ENCODE measurements around the gene CCDC127.
A peak's percentile ranks its signal among the peaks of the same experiment; 100 is the strongest.

Gene CCDC127

DNA sequence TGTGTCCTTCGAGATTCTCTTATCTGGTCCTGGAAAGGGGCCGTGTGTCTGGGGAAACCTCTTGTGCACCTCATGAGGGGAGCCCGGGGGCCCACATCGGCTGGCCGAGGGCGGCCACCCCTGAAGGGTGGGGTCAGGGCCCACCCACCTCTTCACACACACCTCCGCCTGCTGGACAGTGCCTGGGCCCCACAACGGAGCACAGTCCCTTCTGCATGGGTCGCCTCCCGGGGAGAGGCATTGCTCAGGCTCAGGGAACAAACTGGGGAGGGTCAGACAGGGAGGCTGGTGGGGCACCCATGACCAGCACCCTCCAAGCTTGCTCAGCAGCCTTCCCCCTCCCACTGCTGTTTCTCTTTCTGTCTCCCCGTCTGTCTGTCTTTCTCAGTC lies 28.0 kb downstream of the CCDC127 start:
- no peak for DNase-seq (ENCODE audit: low read depth)

DNA sequence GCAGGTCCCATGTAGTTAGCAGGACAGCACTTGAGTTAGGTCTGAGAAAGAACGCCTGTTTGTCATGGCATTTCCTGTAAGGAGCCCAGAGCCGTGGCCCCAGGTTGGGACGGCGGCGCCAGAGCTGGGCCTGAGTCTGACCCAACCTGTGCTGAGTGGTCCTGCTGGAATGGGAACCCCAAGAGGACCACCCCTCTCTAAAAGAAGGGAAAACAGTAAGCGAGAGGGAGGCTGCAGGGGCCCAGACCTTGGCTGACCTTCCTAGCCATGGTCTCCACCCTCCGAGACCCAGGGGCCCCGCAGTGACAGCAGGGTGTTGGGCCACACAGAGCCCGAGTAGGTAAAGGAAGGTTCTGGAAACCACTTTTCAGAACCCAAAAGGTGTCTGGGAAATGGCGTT lies 28.5 kb downstream of the CCDC127 start:
- no peak for DNase-seq (ENCODE audit: low read depth)

- DNase-seq (ENCODE audit: low read depth): peak; percentile 21
Measured at GRCh38 chr5:188488-189481, 29.2 kb downstream of the CCDC127 start.

GRCh38 chr5:187617-188451 lies 30.1 kb downstream of the CCDC127 start:
- DNase-seq (ENCODE audit: low read depth): no peak

GRCh38 chr5:187042-187431 lies 30.9 kb downstream of the CCDC127 start:
- DNase-seq (ENCODE audit: low read depth): no peak

GRCh38 chr5:186091-187041 lies 31.6 kb downstream of the CCDC127 start:
- DNase-seq (ENCODE audit: low read depth): no peak

DNA sequence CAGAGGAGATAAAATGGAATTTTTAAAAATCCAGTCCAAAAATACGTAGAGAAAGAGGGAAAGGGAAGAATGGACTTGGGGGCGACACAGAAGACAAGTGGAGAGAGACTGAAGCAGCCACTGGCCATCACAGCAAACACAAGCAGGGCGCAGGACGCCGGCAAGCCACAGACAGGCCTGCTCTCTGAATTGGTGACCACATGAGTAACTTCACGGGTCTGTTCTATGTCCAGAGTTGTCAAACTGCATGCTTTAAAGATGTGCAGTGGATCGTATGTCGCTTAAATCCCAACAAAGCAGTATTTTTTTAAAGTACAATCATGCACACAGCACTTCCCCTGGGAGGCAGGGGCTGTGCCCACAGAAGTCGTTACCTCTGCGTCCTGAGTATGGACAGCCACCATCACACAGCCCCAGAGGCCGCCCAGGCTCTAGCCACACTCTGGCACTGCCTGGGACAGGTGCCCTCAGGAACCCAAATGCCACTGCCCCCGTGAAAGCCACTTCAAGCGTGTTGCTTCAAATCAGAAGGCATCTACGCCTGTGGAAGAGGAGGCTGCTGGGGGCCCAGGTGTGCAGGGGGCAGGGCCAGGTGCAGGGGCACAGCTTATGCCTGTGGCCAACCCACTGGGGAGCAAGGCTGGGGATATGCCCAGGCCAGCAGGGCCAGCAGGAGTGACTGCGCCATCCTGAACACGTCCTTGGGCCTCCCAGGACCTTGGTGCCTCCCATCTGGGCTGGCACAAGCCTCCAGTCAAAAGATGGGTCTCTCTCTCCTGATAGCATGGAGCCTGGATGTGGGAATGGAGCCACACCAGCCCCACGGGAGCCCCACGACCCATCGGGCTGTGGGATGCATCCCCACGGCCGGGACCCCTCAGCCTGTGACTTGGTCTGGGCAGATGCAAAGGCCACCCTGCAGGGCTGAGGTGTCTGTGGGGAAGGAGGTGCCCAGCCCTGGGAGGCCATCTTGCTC lies 32.6 kb downstream of the CCDC127 start:
- no peak for DNase-seq (ENCODE audit: low read depth)

DNA sequence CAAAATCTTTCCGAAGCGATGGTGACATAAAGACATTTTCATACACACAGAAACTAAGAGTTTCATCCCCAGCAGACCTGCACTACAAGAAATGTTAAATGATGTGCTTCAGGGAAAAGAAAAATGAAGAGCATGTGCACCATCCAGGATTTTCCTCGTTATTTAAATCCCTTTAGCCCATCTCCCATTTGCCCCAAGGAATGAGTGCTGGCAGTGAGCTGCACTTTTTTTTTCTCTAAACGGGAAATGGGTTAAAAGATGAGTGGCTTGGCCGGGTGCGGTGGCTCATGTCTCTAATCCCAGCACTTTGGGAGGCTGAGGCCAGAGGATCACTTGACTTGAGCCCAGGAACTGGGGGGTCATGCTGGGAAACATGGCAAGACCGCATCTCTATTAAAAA lies 33.5 kb downstream of the CCDC127 start:
- no peak for DNase-seq (ENCODE audit: low read depth)

GRCh38 chr5:182126-182525 lies 35.8 kb downstream of the CCDC127 start:
- DNase-seq (ENCODE audit: low read depth): no peak

- no peak for DNase-seq (ENCODE audit: low read depth)
Measured at GRCh38 chr5:181566-181965, 36.4 kb downstream of the CCDC127 start.

GRCh38 chr5:181160-181559 lies 36.8 kb downstream of the CCDC127 start:
- DNase-seq (ENCODE audit: low read depth): no peak

DNA sequence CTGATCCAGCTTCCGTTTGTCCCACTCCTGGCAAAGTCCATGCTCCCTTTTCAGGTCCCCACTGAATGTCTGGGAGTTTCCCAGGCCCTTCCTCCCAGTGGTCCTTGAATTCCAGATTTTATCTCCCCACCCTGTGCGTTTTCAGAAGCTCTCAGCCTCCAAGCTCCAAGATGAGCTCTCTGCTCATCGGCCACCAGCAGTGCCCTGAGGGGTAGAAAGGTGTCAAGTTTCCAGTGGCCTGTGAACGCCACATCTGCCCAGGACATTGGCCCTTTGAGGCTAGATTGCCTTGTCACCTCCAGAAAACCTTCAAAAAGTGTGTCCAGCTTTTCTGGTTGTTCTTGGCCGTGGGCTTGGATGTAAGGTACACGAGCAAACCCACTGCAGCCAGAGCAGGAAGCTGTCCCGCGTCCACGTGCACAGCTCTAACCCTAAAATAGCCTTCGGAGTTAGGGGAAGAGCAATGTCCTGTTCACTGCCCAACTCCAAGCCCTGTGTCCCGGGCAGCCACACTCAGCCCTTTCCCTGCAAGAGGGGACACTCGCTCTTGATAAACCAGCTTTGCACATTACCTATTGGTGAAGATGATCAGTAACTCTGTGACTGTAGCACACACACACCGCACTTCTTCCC lies 37.6 kb downstream of the CCDC127 start:
- DNase-seq (ENCODE audit: low read depth): no peak

DNA sequence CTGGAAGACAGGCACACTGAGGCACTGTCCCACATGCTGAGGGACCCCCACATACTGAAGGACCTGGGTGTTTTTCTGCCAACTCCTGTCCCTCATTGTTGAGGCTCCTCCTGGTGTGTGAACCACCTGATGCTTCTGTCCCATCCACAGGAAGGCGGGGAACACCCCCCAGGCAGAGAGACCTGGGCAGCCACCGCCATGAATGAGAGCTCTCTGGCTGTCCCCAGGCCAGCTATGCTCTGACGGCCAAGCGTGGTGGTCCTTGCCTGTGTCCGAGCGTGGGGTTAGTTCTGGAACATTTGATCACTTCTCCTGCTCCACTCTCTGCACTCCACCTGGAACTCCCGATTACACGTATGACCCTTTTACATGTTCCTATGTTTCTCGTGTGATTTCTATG lies 38.6 kb downstream of the CCDC127 start:
- no peak for DNase-seq (ENCODE audit: low read depth)

- no peak for DNase-seq (ENCODE audit: low read depth)
Measured at GRCh38 chr5:178110-178509, 39.8 kb downstream of the CCDC127 start.

GRCh38 chr5:176296-176823 lies 41.6 kb downstream of the CCDC127 start:
- DNase-seq (ENCODE audit: low read depth): no peak

DNA sequence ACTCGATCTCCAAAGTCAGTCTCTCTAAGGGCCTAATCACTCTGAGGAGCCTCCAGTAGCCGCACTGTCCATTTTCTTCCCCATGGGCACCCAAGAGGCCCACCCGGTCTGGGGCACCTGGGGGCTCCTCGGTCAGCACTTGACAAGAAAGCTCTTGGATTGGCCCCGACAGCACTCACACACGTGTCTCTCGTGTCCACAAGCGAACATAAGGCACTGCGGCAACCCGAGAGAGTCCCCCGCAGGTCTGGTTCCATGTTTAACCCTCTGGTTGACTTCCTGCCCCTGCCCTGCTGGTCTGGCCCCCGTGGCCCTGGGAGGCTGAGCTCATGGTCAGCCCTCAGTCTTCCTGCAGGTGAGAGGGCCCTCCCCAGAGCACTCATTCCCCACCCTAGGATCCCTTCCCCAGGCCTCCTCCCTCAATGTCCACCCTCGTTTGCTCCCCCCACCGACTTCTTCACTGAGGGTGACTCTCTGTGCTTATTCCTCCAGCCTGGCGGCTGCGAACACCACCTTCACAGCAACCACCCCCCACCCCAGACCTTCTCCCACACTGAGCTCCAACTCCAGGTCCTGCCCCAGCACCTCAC lies 43.0 kb downstream of the CCDC127 start:
- DNase-seq (ENCODE audit: low read depth): no peak

- DNase-seq (ENCODE audit: low read depth): no peak
Measured at GRCh38 chr5:174291-174600, 43.7 kb downstream of the CCDC127 start.

- no peak for DNase-seq (ENCODE audit: low read depth)
Measured at GRCh38 chr5:173392-174290, 44.3 kb downstream of the CCDC127 start.

DNA sequence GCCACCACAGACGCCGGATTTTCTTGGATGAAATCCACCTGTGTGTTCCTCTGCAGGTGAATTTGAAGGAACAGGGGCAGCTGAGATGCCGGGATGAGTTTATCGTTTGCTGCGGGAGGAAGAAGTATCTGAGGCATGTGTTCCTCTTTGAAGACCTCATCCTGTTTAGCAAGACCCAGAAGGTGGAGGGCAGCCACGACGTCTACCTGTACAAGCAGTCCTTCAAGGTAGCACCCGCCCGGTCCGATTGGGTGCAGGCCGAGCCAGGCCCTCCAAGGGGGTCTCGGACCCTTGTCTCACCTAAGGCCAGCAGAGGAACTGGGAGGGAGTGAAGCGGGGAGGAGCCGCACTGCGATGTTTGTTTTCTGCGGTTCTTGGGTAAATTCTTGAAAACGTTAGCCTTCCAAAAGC lies 45.1 kb downstream of the CCDC127 start:
- no peak for DNase-seq (ENCODE audit: low read depth)
